DMS153 treated with DMSO at 0.1 percent for 48 hours (cell line): ENCODE data around the gene ZNF45.
A peak's percentile ranks its signal among the peaks of the same experiment; 100 is the strongest.
"Not testable (repeated sequence)": the region's sequence is repeated elsewhere in the genome, so short reads cannot be mapped to it uniquely, and the experiment has no call there.

Experiments used
- DNase-seq: peaks from one replicate; lab custom pipeline; 2025; ENCODE audit not compliant: unreplicated experiment; lab: John Stamatoyannopoulos, UW

Gene ZNF45

GRCh38 chr19:43914051-43914450, 21.0 kb downstream of the ZNF45 start:
- DNase-seq, result no peak

DNA sequence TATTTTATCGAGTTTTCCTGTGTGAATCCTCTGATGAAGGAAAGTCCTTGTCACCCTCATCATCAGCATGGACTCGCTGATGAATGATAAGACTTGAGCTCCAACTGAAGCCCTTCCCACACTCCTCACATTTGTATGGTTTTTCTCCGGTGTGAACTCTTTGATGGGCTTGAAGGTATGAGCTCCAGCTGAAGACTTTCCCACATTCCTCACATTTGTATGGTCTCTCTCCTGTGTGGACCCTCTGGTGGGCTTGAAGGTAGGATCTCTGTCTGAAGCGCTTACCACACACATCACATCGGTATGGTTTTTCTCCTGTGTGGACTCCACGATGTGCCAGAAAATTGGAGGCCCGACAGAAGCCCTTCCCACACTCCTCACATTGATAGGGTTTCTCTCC, 21.7 kb downstream of the ZNF45 start:
- no peak for DNase-seq

GRCh38 chr19:43910884-43911283, 24.2 kb downstream of the ZNF45 start:
- no peak for DNase-seq

- no peak for DNase-seq
These were observed 26.4 kb downstream of the ZNF45 start for GRCh38 chr19:43908659-43909058.

DNA sequence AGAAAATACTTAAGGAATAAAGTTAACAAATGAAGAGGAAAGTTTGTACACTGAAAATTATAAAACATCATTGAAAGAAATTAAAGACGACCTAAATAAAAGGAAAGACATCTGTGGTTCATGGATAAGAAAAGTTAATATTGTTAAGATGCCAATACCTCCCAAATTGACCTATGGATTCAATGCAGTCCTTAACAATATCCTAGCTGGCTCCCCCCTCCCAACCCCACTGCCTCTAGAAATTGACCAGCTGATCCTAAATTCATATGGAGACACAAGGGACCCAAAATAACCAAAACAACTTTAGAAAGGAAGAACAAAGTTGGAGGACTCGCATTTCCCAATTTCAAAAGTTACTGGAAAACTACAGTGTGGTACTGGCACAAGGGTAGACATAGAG, 28.3 kb downstream of the ZNF45 start:
- DNase-seq, result no peak

- DNase-seq, result no peak
These were observed 29.2 kb downstream of the ZNF45 start for GRCh38 chr19:43905897-43906296.

GRCh38 chr19:43902399-43902798, 32.7 kb downstream of the ZNF45 start:
- DNase-seq, result no peak

DNA sequence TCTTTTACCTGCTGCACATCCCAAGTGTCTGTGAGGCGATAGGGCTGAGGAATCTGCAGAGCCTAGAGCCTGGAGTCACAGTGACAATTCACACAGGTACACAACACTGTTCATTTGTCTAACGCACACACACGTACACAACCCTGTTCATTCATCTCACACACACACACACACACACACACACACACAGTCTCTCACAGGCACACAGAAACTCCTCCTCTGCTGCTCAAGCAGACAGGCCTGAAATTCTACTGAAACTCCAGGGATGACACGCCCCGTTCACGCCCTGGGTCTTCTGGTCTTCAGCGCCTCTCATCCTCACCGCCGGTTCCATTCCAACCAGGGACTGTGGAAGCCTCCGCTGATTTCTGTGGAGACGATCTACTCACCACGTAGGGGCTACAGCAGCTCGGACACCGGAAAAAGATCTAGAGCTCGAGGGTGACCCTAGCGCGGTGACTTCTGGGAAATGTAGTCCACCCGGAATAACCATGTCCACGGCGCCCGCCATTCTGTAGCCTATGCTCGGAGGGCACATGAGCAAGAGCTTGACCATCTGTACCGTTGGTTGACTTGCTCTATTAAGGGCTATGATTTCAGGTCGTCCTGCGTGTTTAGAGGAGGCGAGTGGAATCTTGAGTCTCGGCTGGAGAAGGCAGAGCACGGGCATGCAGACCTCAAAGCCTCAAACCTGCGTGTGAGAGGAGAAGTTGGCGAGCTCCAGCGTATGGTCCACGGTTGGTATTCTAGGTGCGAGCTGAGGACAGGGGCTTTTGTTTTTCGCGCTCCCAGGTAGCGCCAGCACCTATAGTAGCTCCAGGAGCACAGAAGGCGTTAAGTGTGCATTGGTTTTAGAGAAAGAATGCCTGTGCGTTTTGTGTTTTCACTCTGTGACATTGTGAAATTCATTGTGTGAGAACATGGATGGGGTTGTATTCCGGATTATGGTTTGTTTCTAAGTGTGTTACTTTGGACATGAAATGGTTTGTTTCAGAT, 33.4 kb downstream of the ZNF45 start:
- DNase-seq, result peak; percentile 40

DNA sequence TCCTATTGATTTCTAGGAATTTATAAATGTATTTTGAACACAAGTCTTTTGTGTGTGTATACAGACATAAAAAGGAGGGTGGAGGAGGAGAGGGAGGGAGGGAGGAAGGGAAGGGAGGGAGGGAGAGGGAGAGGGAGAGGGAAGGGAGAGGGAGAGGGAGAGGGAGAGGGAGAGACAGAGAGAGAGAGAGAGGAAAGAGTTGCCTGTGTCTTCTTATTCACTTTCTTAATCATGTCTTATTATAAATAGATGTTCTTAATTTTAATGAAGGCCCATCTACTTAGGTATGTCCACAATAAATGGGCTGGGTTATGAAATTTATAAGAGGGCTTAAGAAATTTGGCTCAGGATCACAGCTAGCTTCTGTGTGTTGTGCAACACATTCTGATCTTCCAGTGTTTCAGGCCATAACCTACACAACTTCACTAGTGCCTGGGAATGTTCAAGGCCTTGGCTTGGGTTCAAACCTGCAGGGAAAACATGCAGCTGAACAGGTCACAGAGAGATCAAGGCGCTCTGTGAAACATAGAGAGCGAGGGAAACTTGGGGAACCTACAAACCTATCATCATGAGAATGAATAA, 39.3 kb downstream of the ZNF45 start:
- DNase-seq, result no peak

- no peak for DNase-seq
These were observed 51.2 kb downstream of the ZNF45 start, which contains the start of gene ZNF404 for GRCh38 chr19:43883864-43884263. ZNF404 (minus strand) TSS chr19:43883964.

GRCh38 chr19:43880483-43880882, 54.6 kb downstream of the ZNF45 start:
- no peak for DNase-seq

GRCh38 chr19:43872547-43873336, 62.3 kb downstream of the ZNF45 start:
- DNase-seq, result no peak

DNA sequence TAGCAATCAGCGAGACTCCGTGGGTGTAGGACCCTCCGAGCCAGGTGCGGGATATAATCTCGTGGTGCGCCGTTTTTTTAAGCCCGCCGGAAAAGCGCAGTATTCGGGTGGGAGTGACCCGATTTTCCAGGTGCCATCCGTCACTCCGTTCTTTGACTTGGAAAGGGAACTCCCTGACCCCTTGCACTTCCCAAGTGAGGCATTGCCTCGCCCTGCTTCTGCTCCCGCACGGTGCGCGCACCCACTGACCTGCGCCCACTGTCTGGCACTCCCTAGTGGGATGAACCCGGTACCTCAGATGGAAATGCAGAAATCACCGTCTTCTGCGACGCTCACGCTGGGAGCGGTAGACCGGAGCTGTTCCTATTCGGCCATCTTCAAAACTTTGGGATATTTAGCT, 68.2 kb downstream of the ZNF45 start:
- not testable (repeated sequence) for DNase-seq
